Trophoblast cell (in vitro differentiated cells and primary cell): Measurements from ENCODE around the gene ALDH7A1.

Experiments used
- DNase-seq, 2 donors: peaks; one replicate each; pipeline ENCODE4 v3.0.0-alpha.2; 2016
- H2AFZ ChIP-seq: 2 replicates; pipeline ENCODE4 v1.6.1; 2013; ENCODE audit warnings: low read length, moderate library complexity, mild to moderate bottlenecking; ENCODE audit not compliant: insufficient read depth, poor library complexity
- H2AK5ac ChIP-seq: 2 replicates; pipeline ENCODE4 v1.6.1; 2013; ENCODE audit warnings: mild to moderate bottlenecking, low read length
- H2BK120ac ChIP-seq: 2 replicates; pipeline ENCODE4 v1.6.1; 2013; ENCODE audit warnings: low read length, mild to moderate bottlenecking, moderate library complexity; ENCODE audit not compliant: insufficient read depth, poor library complexity
- H2BK12ac ChIP-seq: 2 replicates; pipeline ENCODE4 v1.6.1; 2013; ENCODE audit warnings: mild to moderate bottlenecking, low read length, moderate library complexity
- H2BK5ac ChIP-seq: 2 replicates; pipeline ENCODE4 v1.6.1; 2013; ENCODE audit warnings: low read length, low read depth, moderate library complexity, mild to moderate bottlenecking; ENCODE audit not compliant: poor library complexity
- H3K14ac ChIP-seq: 2 replicates; pipeline ENCODE4 v1.6.1; 2013; ENCODE audit warnings: mild to moderate bottlenecking, low read length
- H3K18ac ChIP-seq: 2 replicates; pipeline ENCODE4 v1.6.1; 2013; ENCODE audit warnings: mild to moderate bottlenecking, low read length
- H3K23ac ChIP-seq: 2 replicates; pipeline ENCODE4 v1.6.1; 2013; ENCODE audit warnings: low read length
- H3K27ac ChIP-seq: 2 replicates; pipeline ENCODE4 v1.5.1; 2013; ENCODE audit warnings: low read depth, mild to moderate bottlenecking, inconsistent platforms, low read length, moderate library complexity
- H3K27me3 ChIP-seq: 2 replicates; pipeline ENCODE4 v1.6.1; 2013; ENCODE audit warnings: inconsistent platforms, mild to moderate bottlenecking, low read length, moderate library complexity; ENCODE audit not compliant: insufficient read depth
- H3K36me3 ChIP-seq, 2 experiments: 1 replicate in 1 of 2; 2 replicates in 1 of 2; pipeline ENCODE4 v1.6.1; 2013; ENCODE audit warnings: low read length in 2 of 2, mild to moderate bottlenecking in 2 of 2, moderate library complexity in 1 of 2; ENCODE audit not compliant: insufficient read depth in 2 of 2, control insufficient read depth in 1 of 2
- H3K4ac ChIP-seq: 2 replicates; pipeline ENCODE4 v1.6.1; 2013; ENCODE audit warnings: low read depth, mild to moderate bottlenecking, low read length, moderate library complexity
- H3K4me1 ChIP-seq, 2 experiments: 1 replicate in 1 of 2; 2 replicates in 1 of 2; pipeline ENCODE4 v1.6.1; 2013; ENCODE audit warnings: low read length in 2 of 2, mild to moderate bottlenecking in 2 of 2, moderate library complexity in 1 of 2; ENCODE audit not compliant: insufficient read depth in 2 of 2, control insufficient read depth in 1 of 2
- H3K4me2 ChIP-seq: 2 replicates; pipeline ENCODE4 v1.6.1; 2013; ENCODE audit warnings: inconsistent platforms, mild to moderate bottlenecking, low read length, moderate library complexity
- H3K4me3 ChIP-seq: 2 replicates; pipeline ENCODE4 v1.5.1; 2013; ENCODE audit warnings: mild to moderate bottlenecking, low read depth, low read length, inconsistent platforms
- H3K79me1 ChIP-seq: one replicate; pipeline ENCODE4 v1.6.1; 2013; ENCODE audit warnings: low read length
- H3K79me2 ChIP-seq: 2 replicates; pipeline ENCODE4 v1.6.1; 2013; ENCODE audit warnings: low read length, mild to moderate bottlenecking; ENCODE audit not compliant: control insufficient read depth, insufficient read depth, poor library complexity
- H3K9ac ChIP-seq: 2 replicates; pipeline ENCODE4 v1.6.1; 2013; ENCODE audit warnings: mild to moderate bottlenecking, low read length
- H3K9me3 ChIP-seq: 2 replicates; pipeline ENCODE4 v1.6.1; 2013; ENCODE audit warnings: low read depth, mild to moderate bottlenecking, control low read depth, inconsistent platforms, low read length; ENCODE audit not compliant: insufficient read depth
- H4K12ac ChIP-seq: 2 replicates; pipeline ENCODE4 v1.6.1; 2013; ENCODE audit warnings: low read depth, mild to moderate bottlenecking, low read length, moderate library complexity
- H4K8ac ChIP-seq: 2 replicates; pipeline ENCODE4 v1.6.1; 2013; ENCODE audit warnings: low read depth, mild to moderate bottlenecking, low read length, moderate library complexity
- H4K91ac ChIP-seq: one replicate; pipeline ENCODE4 v1.6.1; 2013; ENCODE audit warnings: low read depth, mild to moderate bottlenecking, low read length, moderate library complexity
- WGBS: extraction: QIAGEN DNeasy Blood & Tissue Kit; methylation state at CpG from one replicate; pipeline ENCODE4 v1.1.7; 2013; ENCODE audit warnings: missing lambda C conversion rate; ENCODE audit not compliant: insufficient read length, insufficient coverage; ENCODE audit errors: extremely low coverage; 5-methylcytosine and 5-hydroxymethylcytosine counted together

Gene ALDH7A1

GRCh38 chr5:126613941-126614592 lies 19.0 kb upstream of the ALDH7A1 start:
- Histone ChIP-seq H3K23ac (no peak overlapping the region), H3K4me3 (no peak overlapping the region), H4K8ac (no peak overlapping the region), H4K12ac (no peak overlapping the region), H2BK5ac (no peak overlapping the region), H3K4me1 (no peaks in the 10 kb centered on the region), H3K4me2 (no peak overlapping the region), H2BK12ac (no peak overlapping the region), H3K9me3 (no peaks in the 10 kb centered on the region), H4K91ac (no peak overlapping the region), H2AK5ac (no peak overlapping the region), H3K27ac (no peak overlapping the region), H3K27me3 (no peaks in the 10 kb centered on the region), H3K79me1 (no peaks in the 10 kb centered on the region), H3K4ac (no peak overlapping the region), H3K36me3 (peaks cover 27 to 28% of the 10 kb centered on the region in 2 experiments), H2AFZ (no peak overlapping the region), H3K14ac (no peak overlapping the region), H2BK120ac (no peak overlapping the region), H3K9ac (no peak overlapping the region), H3K79me2 (no peaks in the 10 kb centered on the region), H3K18ac (no peak overlapping the region)
- WGBS, result no CpG with 5 or more reads among the region's 7 CpGs
- no peak for DNase-seq

- H3K9me3 ChIP-seq, result no peaks in the 10 kb centered on the region
- no peak for DNase-seq
- no peaks in the 10 kb centered on the region for H3K4me1 ChIP-seq
- H4K8ac ChIP-seq, result no peak overlapping the region
- no peaks in the 10 kb centered on the region for H3K79me2 ChIP-seq
- H3K27me3 ChIP-seq, result no peaks in the 10 kb centered on the region
- no peak overlapping the region for H3K4ac ChIP-seq
- H4K91ac ChIP-seq, result no peak overlapping the region
- no peak overlapping the region for H3K27ac ChIP-seq
- no peak overlapping the region for H4K12ac ChIP-seq
- no peak overlapping the region for H2AFZ ChIP-seq
- H2BK5ac ChIP-seq, result no peak overlapping the region
- no peak overlapping the region for H2AK5ac ChIP-seq
- H2BK12ac ChIP-seq, result no peak overlapping the region
- H3K18ac ChIP-seq, result no peak overlapping the region
- no peaks in the 10 kb centered on the region for H3K79me1 ChIP-seq
- no peak overlapping the region for H3K9ac ChIP-seq
- no peak overlapping the region for H2BK120ac ChIP-seq
- peaks cover 23 to 24% of the 10 kb centered on the region in 2 experiments for H3K36me3 ChIP-seq
- H3K14ac ChIP-seq, result no peak overlapping the region
- H3K4me3 ChIP-seq, result no peak overlapping the region
- H3K4me2 ChIP-seq, result no peak overlapping the region
- no CpG with 5 or more reads among the region's 6 CpGs for WGBS
- no peak overlapping the region for H3K23ac ChIP-seq
These were observed 15.6 kb upstream of the ALDH7A1 start for GRCh38 chr5:126610616-126611015.

GRCh38 chr5:126610160-126610559 lies 15.1 kb upstream of the ALDH7A1 start:
- peak overlapping the region; percentile 46 for H3K4ac ChIP-seq
- peaks cover 1% of the 10 kb centered on the region for H3K79me2 ChIP-seq
- H4K12ac ChIP-seq, result no peak overlapping the region
- H2BK5ac ChIP-seq, result no peak overlapping the region
- no peak overlapping the region for H3K18ac ChIP-seq
- H3K27ac ChIP-seq, result no peak overlapping the region
- no CpG with 5 or more reads among the region's 2 CpGs for WGBS
- H2AK5ac ChIP-seq, result no peak overlapping the region
- H2BK120ac ChIP-seq, result no peak overlapping the region
- DNase-seq, result no peak
- H3K4me2 ChIP-seq, result no peak overlapping the region
- no peak overlapping the region for H3K23ac ChIP-seq
- no peak overlapping the region for H3K4me3 ChIP-seq
- no peak overlapping the region for H2BK12ac ChIP-seq
- no peak overlapping the region for H3K14ac ChIP-seq
- peaks cover 25 to 27% of the 10 kb centered on the region in 2 experiments for H3K36me3 ChIP-seq
- H4K91ac ChIP-seq, result no peak overlapping the region
- no peaks in the 10 kb centered on the region for H3K4me1 ChIP-seq
- H4K8ac ChIP-seq, result no peak overlapping the region
- H3K9me3 ChIP-seq, result no peaks in the 10 kb centered on the region
- no peak overlapping the region for H2AFZ ChIP-seq
- no peak overlapping the region for H3K9ac ChIP-seq
- H3K79me1 ChIP-seq, result no peaks in the 10 kb centered on the region
- H3K27me3 ChIP-seq, result no peaks in the 10 kb centered on the region

GRCh38 chr5:126605525-126605924 lies 10.5 kb upstream of the ALDH7A1 start:
- H3K4me1 ChIP-seq, result peaks cover 0 to 5% of the 10 kb centered on the region in 2 experiments
- no peak overlapping the region for H3K27ac ChIP-seq
- no peak for DNase-seq
- H2BK120ac ChIP-seq, result no peak overlapping the region
- H3K9ac ChIP-seq, result no peak overlapping the region
- peaks cover 16% of the 10 kb centered on the region for H3K79me2 ChIP-seq
- H2BK5ac ChIP-seq, result no peak overlapping the region
- H4K8ac ChIP-seq, result no peak overlapping the region
- no CpG with 5 or more reads among the region's 5 CpGs for WGBS
- no peak overlapping the region for H2BK12ac ChIP-seq
- H3K36me3 ChIP-seq, result peaks cover 25 to 33% of the 10 kb centered on the region in 2 experiments
- H3K4me3 ChIP-seq, result no peak overlapping the region
- no peak overlapping the region for H3K4ac ChIP-seq
- H3K14ac ChIP-seq, result no peak overlapping the region
- peaks cover 3% of the 10 kb centered on the region for H3K79me1 ChIP-seq
- H2AK5ac ChIP-seq, result no peak overlapping the region
- no peaks in the 10 kb centered on the region for H3K27me3 ChIP-seq
- H3K23ac ChIP-seq, result no peak overlapping the region
- no peaks in the 10 kb centered on the region for H3K9me3 ChIP-seq
- H3K4me2 ChIP-seq, result no peak overlapping the region
- no peak overlapping the region for H2AFZ ChIP-seq
- no peak overlapping the region for H3K18ac ChIP-seq
- H4K91ac ChIP-seq, result no peak overlapping the region
- no peak overlapping the region for H4K12ac ChIP-seq
